HG03097 (cell line): ENCODE data around the gene SLC25A17.
"Not testable (repeated sequence)": the region's sequence is repeated elsewhere in the genome, so short reads cannot be mapped to it uniquely, and the experiment has no call there.

ENCODE experiments used
- ATAC-seq: cut with Tn5 transposase; IDR thresholded peaks from one replicate; pipeline ENCODE4 v1.9.1; 2021; ENCODE audit not compliant: unreplicated experiment, low FRiP score

SLC25A17 gene

DNA sequence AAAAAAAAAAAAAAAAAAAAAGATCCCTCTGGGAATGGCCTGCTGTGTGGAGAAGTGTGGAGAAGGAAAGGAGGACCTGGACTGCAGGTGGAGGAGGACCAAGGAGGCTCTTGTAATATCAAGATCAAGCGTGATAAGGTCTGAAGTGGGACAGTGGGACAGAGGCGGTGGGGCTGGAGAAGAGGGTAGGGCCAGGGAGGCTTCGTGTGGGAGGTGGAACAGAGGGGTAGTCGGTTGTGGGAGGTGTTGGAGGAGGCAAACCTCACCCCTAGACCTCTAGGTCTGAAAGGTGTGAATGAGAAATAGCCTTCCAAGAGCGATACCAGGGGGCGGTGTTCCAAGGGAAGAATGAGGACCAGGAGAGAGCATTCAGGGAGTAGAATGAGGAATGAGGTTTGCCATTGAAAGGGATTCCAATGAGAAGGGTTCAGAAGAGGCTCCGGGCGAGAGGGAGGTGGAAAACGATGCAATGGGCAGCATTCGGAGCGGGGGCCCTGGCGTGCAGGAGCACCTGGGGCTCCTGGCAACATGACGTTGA is 95.7 kb downstream of the SLC25A17 start:
- ATAC-seq, result no peak

DNA sequence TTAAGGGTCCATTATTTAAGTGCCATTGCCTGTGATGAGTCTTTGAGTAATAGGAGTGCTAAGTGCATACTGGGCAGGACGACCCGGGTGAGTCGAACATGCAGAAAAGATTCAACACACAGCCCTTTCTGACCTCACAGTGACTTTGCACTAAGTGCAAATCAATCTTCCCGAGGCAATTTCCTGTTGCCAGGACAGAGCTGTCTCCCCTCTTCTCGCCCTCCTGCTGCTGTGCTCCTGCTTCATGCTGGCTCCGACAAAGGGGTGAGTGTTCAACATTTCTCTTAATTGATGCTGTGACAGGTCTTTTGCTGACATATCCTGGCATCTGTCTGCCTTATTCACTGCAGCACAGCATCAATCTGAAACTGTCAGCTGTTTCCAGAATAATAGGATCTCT is 97.9 kb downstream of the SLC25A17 start:
- no peak for ATAC-seq

DNA sequence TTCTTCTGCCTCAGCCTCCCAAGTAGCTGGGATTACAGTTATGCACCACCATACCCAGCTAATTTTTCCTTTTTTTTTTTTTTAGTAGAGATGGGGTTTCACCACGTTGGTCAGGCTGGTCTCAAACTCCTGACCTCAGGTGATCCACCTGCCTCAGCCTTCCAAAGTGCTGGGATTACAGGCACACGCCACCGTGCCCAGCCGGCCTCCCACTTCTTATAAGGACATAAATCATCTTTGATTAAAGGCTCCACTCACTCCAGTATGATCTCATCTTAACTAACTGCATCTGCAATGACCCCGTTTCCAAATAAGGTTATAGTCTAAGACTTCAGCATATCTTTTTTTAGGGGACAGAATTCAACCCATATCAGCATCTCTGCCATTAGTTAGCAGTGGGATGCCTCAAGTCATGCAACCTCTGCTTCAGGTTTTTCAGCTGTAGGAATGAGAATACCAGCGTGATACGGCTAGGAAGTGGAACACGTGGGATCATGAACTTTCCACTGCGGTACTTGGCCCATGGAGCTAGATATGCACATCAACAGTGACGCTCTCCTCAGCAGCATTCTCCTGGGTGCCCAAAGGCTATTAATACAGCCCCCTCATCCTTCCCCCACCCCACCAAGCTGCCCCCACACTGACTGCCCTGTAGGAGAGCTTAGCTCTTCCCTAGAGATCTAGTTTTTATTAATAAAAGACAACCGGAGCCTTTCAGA is 98.4 kb downstream of the SLC25A17 start:
- no peak for ATAC-seq

DNA sequence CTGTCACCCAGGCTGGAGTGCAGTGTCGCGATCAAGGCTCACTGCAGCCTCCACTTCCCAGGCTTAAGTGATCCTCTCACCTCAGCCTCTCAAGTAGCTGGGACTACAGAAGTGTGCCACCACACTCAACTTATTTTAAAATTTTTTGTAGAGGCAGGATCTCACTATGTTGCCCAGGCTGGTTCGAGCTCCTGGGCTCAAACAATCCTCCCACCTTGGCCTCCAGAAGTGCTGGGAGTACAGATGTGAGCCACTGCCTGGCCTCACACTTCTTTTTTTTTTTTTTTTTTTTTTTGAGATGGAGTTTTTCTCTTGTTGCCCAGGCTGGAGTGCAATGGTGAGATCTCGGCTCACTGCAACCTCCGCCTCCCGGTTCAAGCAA is 99.0 kb downstream of the SLC25A17 start:
- ATAC-seq, result not testable (repeated sequence)
